PFSK-1 (cell line): ENCODE measurements around the gene TIMP1.

Source experiments
- FOXP2 ChIP-seq: optimal IDR thresholded peaks from 2 replicates; pipeline ENCODE3; 2011; ENCODE audit warnings: borderline replicate concordance, control low read depth, inconsistent platforms; ENCODE audit not compliant: insufficient read depth; ENCODE audit errors: extremely low read length, extremely low read depth
- POLR2AphosphoS5 ChIP-seq: IDR thresholded peaks from 2 replicates; pipeline ENCODE4 v1.6.1; 2012; ENCODE audit warnings: low read depth, mild to moderate bottlenecking, control low read depth, low read length, moderate library complexity
- SIN3A ChIP-seq: IDR thresholded peaks from 2 replicates; pipeline ENCODE4 v1.6.1; 2012; ENCODE audit warnings: mild to moderate bottlenecking, low read length, moderate library complexity, borderline replicate concordance; ENCODE audit not compliant: insufficient read depth
- TAF1 ChIP-seq: IDR thresholded peaks from 2 replicates; pipeline ENCODE4 v1.6.1; 2012; ENCODE audit warnings: low read length, control low read depth, borderline replicate concordance; ENCODE audit not compliant: insufficient read depth

GRCh38 chrX:47608130-47608810 lies 26.0 kb downstream of the TIMP1 start:
- TF ChIP-seq POLR2AphosphoS5: no peak
- no peak for TF ChIP-seq SIN3A
- TF ChIP-seq FOXP2: no peak
- no peak for TF ChIP-seq TAF1
